ENCODE results near the gene KCNT1.

The KCNT1 gene

DNA sequence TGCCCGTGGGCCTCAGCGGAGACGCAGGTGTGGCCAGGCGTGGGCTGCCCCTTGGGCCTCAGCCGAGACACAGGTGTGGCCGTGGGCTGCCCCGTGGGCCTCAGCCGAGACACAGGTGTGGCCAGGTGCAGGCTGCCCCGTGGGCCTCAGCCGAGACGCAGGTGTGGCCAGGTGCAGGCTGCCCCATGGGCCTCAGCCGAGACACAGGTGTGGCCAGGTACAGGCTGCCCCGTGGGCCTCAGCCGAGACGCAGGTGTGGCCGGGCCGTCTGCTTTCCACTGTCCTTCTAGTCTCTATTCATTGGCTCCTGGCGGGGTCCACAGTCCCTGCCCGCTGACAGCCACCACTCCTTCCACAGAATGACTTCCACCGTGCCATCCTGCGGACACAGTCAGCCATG is 56.1 kb downstream of the KCNT1 start:
- no peak for TF ChIP-seq EZH2phosphoT487 (conservative IDR thresholded peaks at IDR 0.05; ENCODE audit: low read length)
- TF ChIP-seq, protein P1, sequence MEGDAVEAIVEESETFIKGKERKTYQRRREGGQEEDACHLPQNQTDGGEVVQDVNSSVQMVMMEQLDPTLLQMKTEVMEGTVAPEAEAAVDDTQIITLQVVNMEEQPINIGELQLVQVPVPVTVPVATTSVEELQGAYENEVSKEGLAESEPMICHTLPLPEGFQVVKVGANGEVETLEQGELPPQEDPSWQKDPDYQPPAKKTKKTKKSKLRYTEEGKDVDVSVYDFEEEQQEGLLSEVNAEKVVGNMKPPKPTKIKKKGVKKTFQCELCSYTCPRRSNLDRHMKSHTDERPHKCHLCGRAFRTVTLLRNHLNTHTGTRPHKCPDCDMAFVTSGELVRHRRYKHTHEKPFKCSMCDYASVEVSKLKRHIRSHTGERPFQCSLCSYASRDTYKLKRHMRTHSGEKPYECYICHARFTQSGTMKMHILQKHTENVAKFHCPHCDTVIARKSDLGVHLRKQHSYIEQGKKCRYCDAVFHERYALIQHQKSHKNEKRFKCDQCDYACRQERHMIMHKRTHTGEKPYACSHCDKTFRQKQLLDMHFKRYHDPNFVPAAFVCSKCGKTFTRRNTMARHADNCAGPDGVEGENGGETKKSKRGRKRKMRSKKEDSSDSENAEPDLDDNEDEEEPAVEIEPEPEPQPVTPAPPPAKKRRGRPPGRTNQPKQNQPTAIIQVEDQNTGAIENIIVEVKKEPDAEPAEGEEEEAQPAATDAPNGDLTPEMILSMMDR (IDR thresholded peaks at IDR 0.05; ENCODE audit: insufficient read depth, low read length, poor library complexity, severe bottlenecking), result no peak
- no peaks in the 10 kb centered on the region for H3K27me3 ChIP-seq (ENCODE audit: low read length)
- H3K4me3 ChIP-seq (ENCODE audit: insufficient read depth, low read length, poor library complexity, severe bottlenecking), result no peak overlapping the region
- no peaks in the 10 kb centered on the region for H3K36me3 ChIP-seq (ENCODE audit: low read length)
- H4K20me1 ChIP-seq (ENCODE audit: low read depth, low read length), result no peaks in the 10 kb centered on the region
- H3K4me2 ChIP-seq (ENCODE audit: low read depth, low read length, poor library complexity, severe bottlenecking), result no peak overlapping the region
- H3K9me2 ChIP-seq (replicated peaks; ENCODE audit: insufficient read depth, low read length), result no peaks in the 10 kb centered on the region
- no peaks in the 10 kb centered on the region for H3F3A ChIP-seq (ENCODE audit: insufficient read depth)
- H3K9me3 ChIP-seq (ENCODE audit: insufficient read depth, low read length), result no peaks in the 10 kb centered on the region
- no peak overlapping the region for H3K27ac ChIP-seq (ENCODE audit: low read depth, low read length)
- no peak overlapping the region for H3K9ac ChIP-seq (ENCODE audit: low read length)
- H2AFZ ChIP-seq (ENCODE audit: low read depth, low read length, severe bottlenecking), result no peak overlapping the region
- no peaks in the 10 kb centered on the region for H3K79me2 ChIP-seq (ENCODE audit: insufficient read depth, low read length)

GRCh38 chr9:135758870-135759269 is 56.9 kb downstream of the KCNT1 start:
- Histone ChIP-seq H3K27me3 (ENCODE audit: low read length) (no peaks in the 10 kb centered on the region), H3K36me3 (ENCODE audit: low read length) (no peaks in the 10 kb centered on the region), H3K4me3 (ENCODE audit: insufficient read depth, low read length, poor library complexity, severe bottlenecking) (no peak overlapping the region), H3K27ac (ENCODE audit: low read depth, low read length) (no peak overlapping the region), H3K9me3 (ENCODE audit: insufficient read depth, low read length) (no peaks in the 10 kb centered on the region), H3K4me2 (ENCODE audit: low read depth, low read length, poor library complexity, severe bottlenecking) (no peak overlapping the region), H4K20me1 (ENCODE audit: low read depth, low read length) (no peaks in the 10 kb centered on the region), H3K9me2 (replicated peaks; ENCODE audit: insufficient read depth, low read length) (no peaks in the 10 kb centered on the region), H3K9ac (ENCODE audit: low read length) (no peak overlapping the region), H3K79me2 (ENCODE audit: insufficient read depth, low read length) (no peaks in the 10 kb centered on the region), H2AFZ (ENCODE audit: low read depth, low read length, severe bottlenecking) (no peak overlapping the region), H3F3A (ENCODE audit: insufficient read depth) (no peaks in the 10 kb centered on the region)
- TF ChIP-seq, protein P1 (IDR thresholded peaks at IDR 0.05; ENCODE audit: insufficient read depth, low read length, poor library complexity, severe bottlenecking), result no peak
- TF ChIP-seq EZH2phosphoT487 (conservative IDR thresholded peaks at IDR 0.05; ENCODE audit: low read length), result no peak

DNA sequence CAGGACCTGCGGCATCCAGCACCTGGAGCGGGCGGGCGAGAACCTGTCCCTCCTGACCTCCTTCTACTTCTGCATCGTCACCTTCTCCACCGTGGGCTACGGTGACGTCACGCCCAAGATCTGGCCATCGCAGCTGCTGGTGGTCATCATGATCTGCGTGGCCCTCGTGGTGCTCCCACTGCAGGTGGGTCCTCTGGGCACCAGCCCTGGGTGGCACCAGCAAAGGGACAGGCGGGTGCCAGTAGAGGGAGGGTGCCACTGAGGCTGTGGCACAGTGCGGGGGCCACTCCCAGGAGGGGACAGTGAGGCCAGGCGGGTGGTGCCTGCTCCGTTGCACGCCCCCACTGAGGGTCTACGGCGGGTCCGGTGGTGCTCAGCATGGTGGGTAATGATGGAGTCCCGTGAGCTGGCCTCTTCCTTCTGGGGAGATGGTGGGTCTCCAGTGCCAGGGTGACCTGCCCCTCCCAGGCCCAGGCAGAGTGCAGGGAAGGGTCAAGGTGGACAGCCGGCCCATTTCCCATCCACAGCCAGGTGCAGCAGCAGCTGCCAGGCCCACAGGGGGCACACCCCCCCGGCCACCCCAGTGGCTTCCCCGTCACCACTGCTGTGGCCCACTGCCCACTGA is 57.8 kb downstream of the KCNT1 start:
- Histone ChIP-seq H3K9me3 (ENCODE audit: insufficient read depth, low read length) (no peaks in the 10 kb centered on the region), H3K4me2 (ENCODE audit: low read depth, low read length, poor library complexity, severe bottlenecking) (no peak overlapping the region), H4K20me1 (ENCODE audit: low read depth, low read length) (no peaks in the 10 kb centered on the region), H3K79me2 (ENCODE audit: insufficient read depth, low read length) (no peaks in the 10 kb centered on the region), H2AFZ (ENCODE audit: low read depth, low read length, severe bottlenecking) (no peak overlapping the region), H3K9ac (ENCODE audit: low read length) (no peak overlapping the region), H3K9me2 (replicated peaks; ENCODE audit: insufficient read depth, low read length) (no peaks in the 10 kb centered on the region), H3K27ac (ENCODE audit: low read depth, low read length) (no peak overlapping the region), H3K27me3 (ENCODE audit: low read length) (no peaks in the 10 kb centered on the region), H3F3A (ENCODE audit: insufficient read depth) (no peaks in the 10 kb centered on the region), H3K36me3 (ENCODE audit: low read length) (no peaks in the 10 kb centered on the region), H3K4me3 (ENCODE audit: insufficient read depth, low read length, poor library complexity, severe bottlenecking) (no peak overlapping the region)
- TF ChIP-seq EZH2phosphoT487 (conservative IDR thresholded peaks at IDR 0.05; ENCODE audit: low read length), result no peak
- TF ChIP-seq, protein P1 (IDR thresholded peaks at IDR 0.05; ENCODE audit: insufficient read depth, low read length, poor library complexity, severe bottlenecking), result no peak
